GM21360 (cell line): ENCODE measurements around the gene POU3F1.
"Not testable (repeated sequence)": the region's sequence is repeated elsewhere in the genome, so short reads cannot be mapped to it uniquely, and the experiment has no call there.

Experiments
- ATAC-seq: cut with Tn5 transposase; IDR thresholded peaks from one replicate; pipeline ENCODE4 v1.9.1; 2021; ENCODE audit warnings: mild to moderate bottlenecking, moderate library complexity; ENCODE audit not compliant: unreplicated experiment

POU3F1 gene

GRCh38 chr1:38050397-38051078 is 3.9 kb upstream of the POU3F1 start:
- ATAC-seq = no peak

GRCh38 chr1:38047603-38048141 is 1.1 kb upstream of the POU3F1 start:
- no peak for ATAC-seq

GRCh38 chr1:38046884-38047602 is 450 bp upstream of the POU3F1 start:
- peak; percentile 64 for ATAC-seq

- ATAC-seq = peak; percentile 12
Measured at GRCh38 chr1:38045401-38046332, 926 bp downstream of the POU3F1 start.

- no peak for ATAC-seq
Measured at GRCh38 chr1:38044221-38045215, 2.1 kb downstream of the POU3F1 start.

- ATAC-seq = no peak
Measured at GRCh38 chr1:38043036-38043747, 3.4 kb downstream of the POU3F1 start.

GRCh38 chr1:38041936-38042834 is 4.4 kb downstream of the POU3F1 start:
- ATAC-seq = no peak

GRCh38 chr1:38039331-38040088 is 7.1 kb downstream of the POU3F1 start:
- no peak for ATAC-seq

GRCh38 chr1:38038861-38039260 is 7.7 kb downstream of the POU3F1 start:
- ATAC-seq = no peak

GRCh38 chr1:38037221-38037939 is 9.2 kb downstream of the POU3F1 start:
- ATAC-seq = no peak

GRCh38 chr1:38034871-38035270 is 11.7 kb downstream of the POU3F1 start:
- ATAC-seq = no peak

- ATAC-seq = not testable (repeated sequence)
Measured at GRCh38 chr1:38032992-38033391, 13.6 kb downstream of the POU3F1 start.

- no peak for ATAC-seq
Measured at GRCh38 chr1:38031513-38031866, 15.1 kb downstream of the POU3F1 start.

- ATAC-seq = no peak
Measured at GRCh38 chr1:38030596-38031512, 15.7 kb downstream of the POU3F1 start.

- peak; percentile 30 for ATAC-seq
Measured at GRCh38 chr1:38029685-38030511, 16.7 kb downstream of the POU3F1 start.
